T-helper 2 cell treated with Interferon-gamma antibody and Interleukin-4, amounts not matched to agents 100 ng/mL and 5 ng/mL, for 36 hours (primary cell): ENCODE results near the gene PHKG2. TPM values are rescaled to one million over a fixed set of nuclear protein-coding genes. Genes with fewer than 3 reads are reported as not detected.

Experiments
- intact Hi-C: fragments of 100-400 bp; cut with micrococcal nuclease; formaldehyde crosslinking; loops from one replicate; pipeline ENCODE4 v1.15.1; 2023
- total RNA-seq: library from RNA; stranded (reverse); gene quantifications from 2 replicates; pipeline ENCODE4 v1.2.3, GENCODE V29; 2022

PHKG2 gene
- total RNA-seq, 1 donor from 2014 or later = 47.6 TPM

DNA sequence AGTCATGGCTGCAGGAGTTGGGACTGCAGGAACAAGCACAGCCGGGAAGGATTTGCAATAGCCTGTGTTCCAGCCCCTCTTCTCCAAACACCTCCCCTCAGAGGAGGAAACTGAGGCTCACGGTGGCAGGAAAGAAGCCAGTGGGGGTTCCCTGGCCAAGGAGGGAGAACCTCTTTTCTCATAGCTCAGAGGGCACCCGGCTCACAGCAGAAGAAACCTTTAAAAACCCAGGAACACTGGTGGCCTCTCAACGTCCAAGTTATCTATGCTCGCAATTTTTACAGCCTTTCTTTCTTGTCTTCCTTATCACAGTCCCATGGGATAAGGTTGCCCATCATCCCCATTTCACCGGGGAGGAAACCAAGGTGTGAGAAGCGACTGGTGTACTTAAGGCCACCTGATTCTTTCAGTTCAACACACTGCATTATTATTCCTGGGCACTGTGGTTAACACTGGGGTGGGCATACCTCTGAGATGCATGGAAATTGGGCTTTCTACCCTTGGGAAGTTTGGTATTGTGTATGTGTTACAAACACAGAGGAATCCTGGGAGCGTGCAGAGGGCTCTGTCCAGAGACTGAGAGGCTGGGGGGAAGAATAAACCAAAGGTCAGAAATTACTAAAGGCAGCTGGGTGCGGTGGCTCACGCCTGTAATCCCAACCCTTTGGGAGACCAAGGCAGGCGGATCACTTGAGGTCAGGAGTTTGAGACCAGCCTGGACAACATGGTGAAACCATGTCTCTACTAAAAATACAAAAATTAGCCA, 39.6 kb downstream of the PHKG2 start:
- intact Hi-C loops = no loop called here

DNA sequence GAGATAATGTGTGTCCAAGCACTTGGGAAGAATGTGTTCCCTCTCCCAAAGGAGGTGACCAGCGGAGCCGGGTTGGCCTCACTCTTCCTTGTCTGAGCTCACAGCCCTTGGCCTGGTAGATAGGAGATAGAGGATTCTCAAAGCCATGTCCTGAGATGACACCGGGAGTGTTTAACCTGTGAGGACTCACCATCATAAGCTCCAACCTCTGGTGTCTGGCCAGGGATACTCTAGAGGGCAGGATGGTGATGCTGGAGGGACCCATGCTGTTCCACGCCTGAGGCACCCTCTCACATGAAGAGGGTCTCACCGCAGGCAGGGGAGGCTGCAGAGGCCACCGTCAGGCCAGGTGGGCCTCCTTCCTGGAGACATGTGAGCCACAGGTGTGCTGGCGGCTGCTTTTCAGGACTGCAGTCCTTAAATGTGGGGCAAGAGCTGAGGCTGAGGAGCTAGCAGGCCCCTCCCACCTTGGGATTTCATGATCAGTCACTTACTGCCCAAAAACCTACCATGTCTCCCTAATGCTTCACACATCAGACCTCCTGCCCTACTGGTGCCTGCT, 45.4 kb downstream of the PHKG2 start:
- intact Hi-C loops = no loop called here

DNA sequence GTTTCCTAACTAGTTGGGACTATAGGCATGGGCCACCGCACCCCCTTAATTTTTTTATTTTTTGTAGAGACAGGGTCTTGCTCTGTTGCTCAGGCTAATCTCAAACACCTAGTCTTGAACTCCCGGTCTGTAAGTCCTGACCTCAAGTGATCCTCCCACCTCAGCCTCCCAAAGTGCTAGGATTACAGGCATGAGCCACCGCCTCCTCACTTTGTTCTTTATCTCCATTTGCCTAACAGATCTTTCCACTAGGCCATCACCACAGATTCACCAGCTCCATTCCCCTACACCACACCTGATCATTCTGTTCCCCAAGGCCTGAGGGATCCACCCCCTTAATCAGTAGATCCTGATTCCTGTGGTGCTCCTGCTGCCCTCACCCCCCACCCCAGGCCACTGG, 46.4 kb downstream of the PHKG2 start:
- intact Hi-C loops = no loop called here

DNA sequence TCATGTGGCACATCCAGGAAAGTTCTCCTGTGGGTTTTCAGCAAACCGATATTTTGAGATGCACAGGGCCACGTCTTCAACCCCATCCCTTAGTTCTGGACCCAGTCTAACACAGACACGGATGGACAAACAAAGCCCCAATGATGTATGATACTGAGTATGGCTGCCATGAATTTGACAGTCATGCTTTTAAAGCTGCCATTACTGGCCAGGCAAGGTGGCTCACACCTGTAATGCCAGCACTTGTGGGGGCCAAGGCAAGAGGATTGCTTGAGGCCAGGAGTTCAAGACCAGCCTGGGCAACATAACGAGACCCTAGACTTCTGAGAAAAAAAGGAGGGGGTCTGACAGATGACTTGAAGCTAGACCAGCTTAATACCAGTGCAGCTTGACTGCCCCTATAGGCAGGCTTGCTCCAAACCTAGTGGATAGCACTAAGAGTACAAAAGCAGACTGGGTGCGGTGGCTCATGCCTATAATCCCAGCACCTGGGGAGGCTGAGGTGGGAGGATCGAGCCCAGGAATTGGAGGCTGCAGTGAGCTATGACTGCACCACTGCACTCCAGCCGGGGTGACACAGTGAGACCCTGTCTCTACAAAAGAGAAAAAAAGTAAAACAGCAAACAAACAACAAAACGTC, 49.6 kb downstream of the PHKG2 start:
- intact Hi-C loops = no loop called here

Other genes starting within 250 kb of the PHKG2 start
- gene ZNF768, start 221.9 kb upstream of the PHKG2 start, total RNA-seq = 5.4 and 5.9 TPM in 2 replicates
- 12.1 and 12.7 TPM in 2 replicates for gene ZNF747, start 213.6 kb upstream of the PHKG2 start, total RNA-seq
- gene ZNF764, start 190.1 kb upstream of the PHKG2 start, total RNA-seq = 15.3 and 16.4 TPM in 2 replicates
- gene ZNF688, start 176.7 kb upstream of the PHKG2 start, total RNA-seq = 13.9 and 16.4 TPM in 2 replicates
- gene ZNF785, start 162.7 kb upstream of the PHKG2 start, total RNA-seq = 15.2 and 18.5 TPM in 2 replicates
- gene ZNF689, start 138.0 kb upstream of the PHKG2 start, total RNA-seq = 11.6 and 13.5 TPM in 2 replicates
- gene PRR14, start 97.5 kb upstream of the PHKG2 start, total RNA-seq = 71.0 and 71.4 TPM in 2 replicates
- 77.3 and 81.1 TPM in 2 replicates for gene FBRS, start 90.0 kb upstream of the PHKG2 start, total RNA-seq
- 81.8 and 88.3 TPM in 2 replicates for gene SRCAP, start 49.3 kb upstream of the PHKG2 start, total RNA-seq
- gene CFAP119, start 13.6 kb downstream of the PHKG2 start, total RNA-seq = 2.3 and 4.4 TPM in 2 replicates
- 78.2 and 85.5 TPM in 2 replicates for gene RNF40, start 13.9 kb downstream of the PHKG2 start, total RNA-seq
- gene ZNF629, start 38.8 kb downstream of the PHKG2 start, total RNA-seq = 0.25 and 0.43 TPM in 2 replicates
- gene BCL7C, start 145.7 kb downstream of the PHKG2 start, total RNA-seq = 22.7 and 22.8 TPM in 2 replicates
- gene CTF1, start 148.2 kb downstream of the PHKG2 start, total RNA-seq = 0.32 and 0.41 TPM in 2 replicates
- gene FBXL19, start 175.1 kb downstream of the PHKG2 start, total RNA-seq = 26.6 and 27.1 TPM in 2 replicates
- 25.7 and 27.1 TPM in 2 replicates for gene ORAI3, start 200.6 kb downstream of the PHKG2 start, total RNA-seq
- 29.7 and 30.2 TPM in 2 replicates for gene SETD1A, start 209.3 kb downstream of the PHKG2 start, total RNA-seq
- 3.8 TPM in 2 replicates for gene HSD3B7, start 236.8 kb downstream of the PHKG2 start, total RNA-seq